HG03103 (cell line): Measurements from ENCODE around the gene GPR137.

Experiments
- ATAC-seq: cut with Tn5 transposase; IDR thresholded peaks from one replicate; pipeline ENCODE4 v1.9.1; 2021; ENCODE audit warnings: low read depth; ENCODE audit not compliant: unreplicated experiment

GPR137 gene

GRCh38 chr11:64249038-64249437, 36.6 kb upstream of the GPR137 start:
- no peak for ATAC-seq

- ATAC-seq: no peak
Observed at GRCh38 chr11:64249563-64250414, 35.9 kb upstream of the GPR137 start.

GRCh38 chr11:64250415-64251015, 35.1 kb upstream of the GPR137 start:
- ATAC-seq: no peak

GRCh38 chr11:64251016-64251752, 34.5 kb upstream of the GPR137 start, which contains the start of gene PLCB3:
Gene PLCB3 (plus strand): TSS chr11:64251530. CDS start chr11:64251650, 120 bp downstream.
- ATAC-seq: no peak

GRCh38 chr11:64251753-64252002, 34.0 kb upstream of the GPR137 start:
- no peak for ATAC-seq

GRCh38 chr11:64252003-64252872, 33.4 kb upstream of the GPR137 start:
- ATAC-seq: no peak

GRCh38 chr11:64253043-64253442, 32.6 kb upstream of the GPR137 start:
- ATAC-seq: no peak

- ATAC-seq: no peak
Observed at GRCh38 chr11:64253481-64253880, 32.2 kb upstream of the GPR137 start.

GRCh38 chr11:64254326-64254725, 31.3 kb upstream of the GPR137 start:
- no peak for ATAC-seq

- no peak for ATAC-seq
Observed at GRCh38 chr11:64255135-64256128, 30.2 kb upstream of the GPR137 start.

GRCh38 chr11:64256300-64256699, 29.3 kb upstream of the GPR137 start:
- no peak for ATAC-seq

- no peak for ATAC-seq
Observed at GRCh38 chr11:64258356-64258755, 27.3 kb upstream of the GPR137 start.

GRCh38 chr11:64258946-64259532, 26.6 kb upstream of the GPR137 start:
- ATAC-seq: no peak

- no peak for ATAC-seq
Observed at GRCh38 chr11:64259533-64260067, 26.0 kb upstream of the GPR137 start.

- no peak for ATAC-seq
Observed at GRCh38 chr11:64260147-64260708, 25.4 kb upstream of the GPR137 start.

GRCh38 chr11:64261556-64262080, 24.0 kb upstream of the GPR137 start:
- no peak for ATAC-seq

- ATAC-seq: no peak
Observed at GRCh38 chr11:64262271-64263002, 23.2 kb upstream of the GPR137 start.
